Measurements from ENCODE around the gene EDN2. TPM values are rescaled to one million over a fixed set of nuclear protein-coding genes. Genes with fewer than 3 reads are reported as not detected.

EDN2 gene
- total RNA-seq, 1 donor from 2014 or later = not detected

- DNase-seq (ENCODE audit: low spot score, unreplicated experiment) = no peak
- Mint-ChIP-seq H3K4me3 (ENCODE audit: low read depth) (no peak overlapping the region), H3K4me1 (ENCODE audit: low read depth) (peaks cover 2% of the 10 kb centered on the region), H3K9me3 (ENCODE audit: low read depth) (no peaks in the 10 kb centered on the region), H3K27me3 (peaks cover 11% of the 10 kb centered on the region), H3K36me3 (ENCODE audit: insufficient read depth) (no peaks in the 10 kb centered on the region), H3K27ac (peak overlapping the region; percentile 62)
- TF ChIP-seq CTCF (IDR thresholded peaks at IDR 0.05; ENCODE audit: unreplicated experiment) = no peak
Measured at GRCh38 chr1:41475859-41476567, 8.5 kb downstream of the EDN2 start.

GRCh38 chr1:41475346-41475745, 9.1 kb downstream of the EDN2 start:
- DNase-seq (ENCODE audit: low spot score, unreplicated experiment) = no peak
- H3K27me3 Mint-ChIP-seq = peaks cover 11% of the 10 kb centered on the region
- H3K27ac Mint-ChIP-seq = no peak overlapping the region
- H3K4me3 Mint-ChIP-seq (ENCODE audit: low read depth) = no peak overlapping the region
- no peak for TF ChIP-seq CTCF (IDR thresholded peaks at IDR 0.05; ENCODE audit: unreplicated experiment)
- H3K9me3 Mint-ChIP-seq (ENCODE audit: low read depth) = no peaks in the 10 kb centered on the region
- peaks cover 3% of the 10 kb centered on the region for H3K4me1 Mint-ChIP-seq (ENCODE audit: low read depth)
- no peaks in the 10 kb centered on the region for H3K36me3 Mint-ChIP-seq (ENCODE audit: insufficient read depth)

GRCh38 chr1:41474490-41475271, 9.8 kb downstream of the EDN2 start:
- Mint-ChIP-seq H3K27me3 (peaks cover 7% of the 10 kb centered on the region), H3K36me3 (ENCODE audit: insufficient read depth) (no peaks in the 10 kb centered on the region), H3K4me1 (ENCODE audit: low read depth) (peaks cover 3% of the 10 kb centered on the region), H3K9me3 (ENCODE audit: low read depth) (no peaks in the 10 kb centered on the region), H3K4me3 (ENCODE audit: low read depth) (no peak overlapping the region), H3K27ac (peak overlapping the region; percentile 68)
- DNase-seq (ENCODE audit: low spot score, unreplicated experiment) = no peak
- no peak for TF ChIP-seq CTCF (IDR thresholded peaks at IDR 0.05; ENCODE audit: unreplicated experiment)

GRCh38 chr1:41473738-41474362, 10.6 kb downstream of the EDN2 start:
- no peak for TF ChIP-seq CTCF (IDR thresholded peaks at IDR 0.05; ENCODE audit: unreplicated experiment)
- H3K4me1 Mint-ChIP-seq (ENCODE audit: low read depth) = peaks cover 3% of the 10 kb centered on the region
- H3K27me3 Mint-ChIP-seq = peaks cover 6% of the 10 kb centered on the region
- H3K4me3 Mint-ChIP-seq (ENCODE audit: low read depth) = no peak overlapping the region
- DNase-seq (ENCODE audit: low spot score, unreplicated experiment) = no peak
- no peaks in the 10 kb centered on the region for H3K9me3 Mint-ChIP-seq (ENCODE audit: low read depth)
- H3K27ac Mint-ChIP-seq = no peak overlapping the region
- H3K36me3 Mint-ChIP-seq (ENCODE audit: insufficient read depth) = no peaks in the 10 kb centered on the region

GRCh38 chr1:41471658-41472057, 12.8 kb downstream of the EDN2 start:
- H3K9me3 Mint-ChIP-seq (ENCODE audit: low read depth) = no peaks in the 10 kb centered on the region

More at GRCh38 chr1:41471658-41472057, 12.8 kb downstream of the EDN2 start:
- no peak for TF ChIP-seq CTCF (IDR thresholded peaks at IDR 0.05; ENCODE audit: unreplicated experiment)
- Mint-ChIP-seq H3K4me3 (ENCODE audit: low read depth) (no peak overlapping the region), H3K27me3 (peaks cover 6% of the 10 kb centered on the region), H3K27ac (no peak overlapping the region), H3K36me3 (ENCODE audit: insufficient read depth) (no peaks in the 10 kb centered on the region), H3K4me1 (ENCODE audit: low read depth) (peaks cover 14% of the 10 kb centered on the region)
- DNase-seq (ENCODE audit: low spot score, unreplicated experiment) = no peak

Data from progenitor cell of endocrine pancreas (in vitro differentiated cells).